ENCODE results near the gene PPP1CA.

PPP1CA gene

GRCh38 chr11:67400942-67401494 is 640 bp downstream of the PPP1CA start:
- no peak for DNase-seq

- no peak for DNase-seq
Observed at GRCh38 chr11:67400251-67400941, 1.3 kb downstream of the PPP1CA start.

- DNase-seq: no peak
Observed at GRCh38 chr11:67398661-67399563, 2.7 kb downstream of the PPP1CA start.

GRCh38 chr11:67397986-67398660 is 3.5 kb downstream of the PPP1CA start:
- no peak for DNase-seq

- DNase-seq: no peak
Observed at GRCh38 chr11:67397536-67397935, 4.1 kb downstream of the PPP1CA start.

- no peak for DNase-seq
Observed at GRCh38 chr11:67396587-67397389, 4.9 kb downstream of the PPP1CA start.

GRCh38 chr11:67396259-67396581 is 5.4 kb downstream of the PPP1CA start:
- no peak for DNase-seq

- no peak for DNase-seq
Observed at GRCh38 chr11:67395555-67396258, 6.0 kb downstream of the PPP1CA start.

- no peak for DNase-seq
Observed at GRCh38 chr11:67393990-67394389, 7.7 kb downstream of the PPP1CA start.

- no peak for DNase-seq
Observed at GRCh38 chr11:67393437-67393836, 8.2 kb downstream of the PPP1CA start.

- DNase-seq: no peak
Observed at GRCh38 chr11:67392183-67392715, 9.4 kb downstream of the PPP1CA start.

GRCh38 chr11:67391304-67392182 is 10.1 kb downstream of the PPP1CA start, which contains the start of gene RAD9A:
RAD9A (plus strand) TSS chr11:67391986; CDS start chr11:67392045, 59 bp downstream.
- peak; percentile 87 for DNase-seq

GRCh38 chr11:67390947-67391303 is 10.7 kb downstream of the PPP1CA start:
- no peak for DNase-seq

GRCh38 chr11:67389477-67389876 is 12.2 kb downstream of the PPP1CA start:
- DNase-seq: no peak

- DNase-seq: no peak
Observed at GRCh38 chr11:67387518-67387917, 14.1 kb downstream of the PPP1CA start.

GRCh38 chr11:67387069-67387468 is 14.6 kb downstream of the PPP1CA start:
- no peak for DNase-seq

GRCh38 chr11:67384851-67385366 is 16.7 kb downstream of the PPP1CA start:
- no peak for DNase-seq

- DNase-seq: peak; percentile 77
Observed at GRCh38 chr11:67382276-67383136, 19.2 kb downstream of the PPP1CA start.
